Loucy (cell line): ENCODE results near the gene NEUROD4.

Source experiments
- EZH2phosphoT487 ChIP-seq: fragments of 200-600 bp; IDR thresholded peaks from 2 replicates; pipeline ENCODE4 v1.6.1; 2018; ENCODE audit warnings: antibody characterized with exemption, mild to moderate bottlenecking, moderate library complexity, borderline replicate concordance
- TF ChIP-seq, protein P1 (sequence below): fragments of 200-600 bp; sonication (generic); conservative IDR thresholded peaks from 2 replicates; pipeline ENCODE4 v1.5.1; 2014; ENCODE audit warnings: mild to moderate bottlenecking, antibody characterized with exemption, low read length

DNA sequence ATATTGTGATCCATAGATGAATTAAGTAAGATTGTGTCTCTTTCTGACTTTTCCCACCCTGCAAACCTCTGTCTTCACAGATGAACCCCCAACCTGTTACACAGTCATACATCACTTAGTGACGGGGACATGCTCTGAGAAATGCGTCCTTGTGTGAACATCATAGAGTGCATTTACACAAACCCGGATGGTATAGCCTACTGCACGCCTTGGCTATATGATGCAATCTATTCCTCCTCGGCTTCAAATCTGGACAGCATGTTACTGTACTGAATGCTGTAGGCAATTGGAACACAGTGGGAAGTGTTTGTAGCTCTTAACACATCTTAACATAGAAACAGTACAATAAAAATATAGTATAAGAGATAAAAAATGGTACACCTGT is 27.8 kb upstream of the NEUROD4 start:
- TF ChIP-seq, protein P1, sequence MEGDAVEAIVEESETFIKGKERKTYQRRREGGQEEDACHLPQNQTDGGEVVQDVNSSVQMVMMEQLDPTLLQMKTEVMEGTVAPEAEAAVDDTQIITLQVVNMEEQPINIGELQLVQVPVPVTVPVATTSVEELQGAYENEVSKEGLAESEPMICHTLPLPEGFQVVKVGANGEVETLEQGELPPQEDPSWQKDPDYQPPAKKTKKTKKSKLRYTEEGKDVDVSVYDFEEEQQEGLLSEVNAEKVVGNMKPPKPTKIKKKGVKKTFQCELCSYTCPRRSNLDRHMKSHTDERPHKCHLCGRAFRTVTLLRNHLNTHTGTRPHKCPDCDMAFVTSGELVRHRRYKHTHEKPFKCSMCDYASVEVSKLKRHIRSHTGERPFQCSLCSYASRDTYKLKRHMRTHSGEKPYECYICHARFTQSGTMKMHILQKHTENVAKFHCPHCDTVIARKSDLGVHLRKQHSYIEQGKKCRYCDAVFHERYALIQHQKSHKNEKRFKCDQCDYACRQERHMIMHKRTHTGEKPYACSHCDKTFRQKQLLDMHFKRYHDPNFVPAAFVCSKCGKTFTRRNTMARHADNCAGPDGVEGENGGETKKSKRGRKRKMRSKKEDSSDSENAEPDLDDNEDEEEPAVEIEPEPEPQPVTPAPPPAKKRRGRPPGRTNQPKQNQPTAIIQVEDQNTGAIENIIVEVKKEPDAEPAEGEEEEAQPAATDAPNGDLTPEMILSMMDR: no peak
- TF ChIP-seq EZH2phosphoT487: no peak
